ENCODE results near the gene GDPD3. TPM values are rescaled to one million over a fixed set of nuclear protein-coding genes. Genes with fewer than 3 reads are reported as not detected.

GDPD3 gene, protein sequence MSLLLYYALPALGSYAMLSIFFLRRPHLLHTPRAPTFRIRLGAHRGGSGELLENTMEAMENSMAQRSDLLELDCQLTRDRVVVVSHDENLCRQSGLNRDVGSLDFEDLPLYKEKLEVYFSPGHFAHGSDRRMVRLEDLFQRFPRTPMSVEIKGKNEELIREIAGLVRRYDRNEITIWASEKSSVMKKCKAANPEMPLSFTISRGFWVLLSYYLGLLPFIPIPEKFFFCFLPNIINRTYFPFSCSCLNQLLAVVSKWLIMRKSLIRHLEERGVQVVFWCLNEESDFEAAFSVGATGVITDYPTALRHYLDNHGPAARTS
- 0.43 TPM in 1 of 2 replicates, not detected in the other for total RNA-seq (2014; rRNA removed; shearing (Covaris generic); ENCODE audit: low replicate concordance)

DNA sequence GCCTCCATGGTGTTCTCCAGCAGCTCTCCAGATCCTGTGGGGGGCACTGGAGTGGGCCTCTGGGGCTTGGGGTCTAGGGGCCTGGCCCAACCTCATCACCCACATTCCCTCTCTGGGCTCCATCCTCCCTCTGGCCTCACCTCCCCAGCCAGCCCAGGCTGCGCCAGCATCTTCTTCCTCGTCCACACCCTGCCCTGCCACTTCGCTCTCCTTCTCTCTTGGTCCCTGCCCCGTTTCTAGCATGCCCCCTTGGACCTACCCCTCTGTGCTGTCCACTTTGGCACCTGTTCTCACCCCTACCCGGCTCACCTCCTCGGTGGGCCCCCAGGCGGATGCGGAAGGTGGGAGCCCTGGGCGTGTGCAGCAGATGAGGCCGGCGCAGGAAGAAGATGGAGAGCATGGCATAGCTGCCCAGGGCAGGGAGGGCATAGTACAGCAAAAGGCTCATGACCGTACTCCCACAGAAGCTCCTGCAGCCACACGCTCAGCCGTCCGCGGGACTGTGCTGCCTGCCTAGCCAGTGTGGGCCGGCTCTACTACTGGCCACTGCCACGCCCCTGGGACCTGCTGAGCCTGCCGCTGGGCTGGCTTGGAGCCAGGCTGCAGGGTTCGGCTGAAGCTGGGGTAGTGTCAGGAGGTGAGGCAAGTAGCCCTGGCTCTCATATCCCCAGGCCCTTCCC, at the start of gene GDPD3:
GDPD3 (minus strand) TSS at position 507 of the 680 bp plus-strand sequence; CDS start at position 448, 59 bp downstream.
- Histone ChIP-seq H3K9me3 (no peaks in the 10 kb centered on the region), H3K27me3 (no peaks in the 10 kb centered on the region), H3K4me3 (no peak within 1 kb of the TSS), H3K36me3 (peaks cover 5% of the 10 kb centered on the region; the same call in 1 of the 2 replicates)
- DNase-seq, result peak; percentile 45

- Histone ChIP-seq H3K9me3 (no peaks in the 10 kb centered on the region), H3K27me3 (no peaks in the 10 kb centered on the region), H3K4me3 (no peak overlapping the region), H3K36me3 (no peaks in the 10 kb centered on the region)
- DNase-seq, result no peak
Observed at GRCh38 chr16:30157214-30157613, 43.9 kb upstream of the GDPD3 start.

GRCh38 chr16:30155188-30155587, 41.9 kb upstream of the GDPD3 start:
- Histone ChIP-seq H3K27me3 (no peaks in the 10 kb centered on the region), H3K4me3 (no peak overlapping the region), H3K36me3 (no peaks in the 10 kb centered on the region), H3K9me3 (no peaks in the 10 kb centered on the region; the same call in 1 of the 2 replicates)
- no peak for DNase-seq

DNA sequence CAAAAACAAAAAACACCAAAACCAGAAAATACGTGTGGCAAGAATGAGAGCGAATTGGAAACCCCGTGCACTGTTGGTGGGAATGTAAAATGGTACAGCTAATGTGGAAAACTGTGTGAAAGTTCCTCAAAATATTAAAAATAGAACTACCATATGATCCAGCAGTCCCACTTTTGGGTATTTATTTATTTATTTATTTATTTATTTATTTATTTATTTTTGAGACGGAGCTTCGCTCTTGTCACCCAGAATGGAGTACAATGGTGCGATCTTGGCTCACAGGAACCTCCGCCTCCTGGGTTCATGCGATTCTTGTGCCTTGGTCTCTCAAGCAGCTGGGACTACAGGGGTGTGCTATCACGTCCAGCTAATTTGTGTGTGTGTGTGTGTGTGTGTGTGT, 39.2 kb upstream of the GDPD3 start:
- H3K9me3 ChIP-seq, result peaks cover 17% of the 10 kb centered on the region
- H3K4me3 ChIP-seq, result no peak overlapping the region
- DNase-seq, result no peak
- H3K36me3 ChIP-seq, result no peaks in the 10 kb centered on the region
- H3K27me3 ChIP-seq, result no peaks in the 10 kb centered on the region

GRCh38 chr16:30151091-30151490, 37.8 kb upstream of the GDPD3 start:
- DNase-seq, result no peak
- peaks cover 17% of the 10 kb centered on the region for H3K9me3 ChIP-seq

DNA sequence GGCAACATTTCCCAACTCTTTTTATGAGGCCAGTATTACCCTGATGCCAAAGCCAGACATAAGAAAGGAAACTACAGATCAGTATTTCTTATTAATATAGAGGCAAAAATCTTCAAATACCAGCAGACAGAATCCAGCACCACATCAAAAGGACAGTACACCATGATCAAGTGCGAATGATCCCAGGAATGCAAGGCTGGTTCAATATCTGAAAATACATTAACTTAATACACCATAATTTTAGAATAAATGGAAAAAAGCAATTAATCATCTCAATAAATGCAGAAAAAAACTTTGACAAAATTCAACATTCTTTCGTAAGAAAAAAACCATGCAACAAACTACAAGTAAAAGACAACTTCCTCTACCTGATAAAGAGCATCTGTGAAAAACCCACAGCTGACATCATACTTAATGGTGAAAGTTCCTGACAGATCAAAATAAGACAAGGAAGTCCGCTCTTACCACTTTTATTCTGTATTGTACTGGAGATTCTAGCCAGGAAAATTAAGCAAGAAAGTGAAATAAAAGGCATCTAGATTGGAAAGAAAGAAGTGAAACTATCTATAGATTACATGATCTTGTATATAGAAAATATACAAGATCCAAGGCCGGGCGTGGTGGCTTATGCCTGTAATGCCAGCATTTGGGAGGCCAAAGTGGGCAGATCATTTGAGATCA, 36.1 kb upstream of the GDPD3 start:
- no peak for DNase-seq
- Histone ChIP-seq H3K27me3 (no peaks in the 10 kb centered on the region), H3K9me3 (peaks cover 17% of the 10 kb centered on the region), H3K4me3 (no peak overlapping the region), H3K36me3 (no peaks in the 10 kb centered on the region)

More at GRCh38 chr16:30151091-30151490, 37.8 kb upstream of the GDPD3 start:
- no peaks in the 10 kb centered on the region for H3K36me3 ChIP-seq
- H3K4me3 ChIP-seq, result no peak overlapping the region
- no peaks in the 10 kb centered on the region for H3K27me3 ChIP-seq

GRCh38 chr16:30147843-30148510, 34.6 kb upstream of the GDPD3 start:
- Histone ChIP-seq H3K27me3 (no peaks in the 10 kb centered on the region), H3K4me3 (no peak overlapping the region), H3K9me3 (peaks cover 17% of the 10 kb centered on the region), H3K36me3 (no peaks in the 10 kb centered on the region)
- DNase-seq, result no peak

DNA sequence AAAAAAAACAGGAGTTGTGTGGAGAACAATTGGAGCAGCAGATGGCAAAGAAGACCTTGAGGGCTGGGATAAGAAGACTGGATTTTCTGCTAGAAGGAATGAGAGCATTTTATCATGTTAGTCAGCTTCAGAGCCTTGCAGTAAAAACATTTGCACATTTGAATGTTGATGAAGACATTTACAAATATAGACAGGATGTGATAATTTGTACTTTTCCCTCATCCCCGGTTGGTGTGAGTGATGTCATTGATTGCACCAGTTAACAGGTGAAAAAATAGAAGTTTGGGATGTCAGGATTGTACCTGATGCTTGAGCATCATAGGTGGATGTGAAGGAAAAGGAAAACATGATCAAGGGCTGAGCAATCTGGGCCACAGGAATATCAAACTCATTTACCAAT, 32.3 kb upstream of the GDPD3 start:
- no peaks in the 10 kb centered on the region for H3K36me3 ChIP-seq
- no peak overlapping the region for H3K4me3 ChIP-seq
- H3K27me3 ChIP-seq, result no peaks in the 10 kb centered on the region
- peaks cover 17% of the 10 kb centered on the region for H3K9me3 ChIP-seq
- DNase-seq, result no peak

- no peak for DNase-seq
- no peaks in the 10 kb centered on the region for H3K27me3 ChIP-seq
- H3K9me3 ChIP-seq, result peaks cover 17% of the 10 kb centered on the region; the same call in 1 of the 2 replicates
- H3K36me3 ChIP-seq, result no peaks in the 10 kb centered on the region
- H3K4me3 ChIP-seq, result no peak overlapping the region
Observed at GRCh38 chr16:30144917-30145316, 31.6 kb upstream of the GDPD3 start.

DNA sequence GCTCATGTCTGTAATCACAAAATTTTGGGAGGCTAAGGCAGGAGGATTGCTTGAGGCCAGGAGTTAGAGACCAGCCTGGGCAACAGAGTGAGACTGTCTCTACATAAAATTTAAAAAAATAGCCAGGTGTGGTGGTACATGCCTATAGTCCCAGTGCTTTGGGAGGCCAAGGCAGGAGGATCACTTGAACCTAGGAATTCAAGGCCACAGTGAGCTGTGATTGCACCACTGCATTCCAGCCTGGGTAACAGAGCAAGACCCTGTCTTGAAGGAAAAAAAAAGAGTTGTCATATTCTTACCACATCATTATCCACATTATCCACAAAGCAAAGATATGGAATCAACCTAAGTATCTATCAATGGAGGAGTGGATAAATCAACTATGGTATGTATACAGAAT, 30.7 kb upstream of the GDPD3 start:
- no peak for DNase-seq
- H3K4me3 ChIP-seq, result no peak overlapping the region
- H3K36me3 ChIP-seq, result no peaks in the 10 kb centered on the region
- H3K9me3 ChIP-seq, result peaks cover 9% of the 10 kb centered on the region; the same call in 1 of the 2 replicates
- no peaks in the 10 kb centered on the region for H3K27me3 ChIP-seq

GRCh38 chr16:30143347-30143702, 30.0 kb upstream of the GDPD3 start:
- H3K4me3 ChIP-seq, result no peak overlapping the region
- DNase-seq, result no peak
- 0 out of 2 replicates have a peak, but pooled peaks cover 4% of the 10 kb centered on the region for H3K9me3 ChIP-seq
- no peaks in the 10 kb centered on the region for H3K36me3 ChIP-seq
- H3K27me3 ChIP-seq, result no peaks in the 10 kb centered on the region

DNA sequence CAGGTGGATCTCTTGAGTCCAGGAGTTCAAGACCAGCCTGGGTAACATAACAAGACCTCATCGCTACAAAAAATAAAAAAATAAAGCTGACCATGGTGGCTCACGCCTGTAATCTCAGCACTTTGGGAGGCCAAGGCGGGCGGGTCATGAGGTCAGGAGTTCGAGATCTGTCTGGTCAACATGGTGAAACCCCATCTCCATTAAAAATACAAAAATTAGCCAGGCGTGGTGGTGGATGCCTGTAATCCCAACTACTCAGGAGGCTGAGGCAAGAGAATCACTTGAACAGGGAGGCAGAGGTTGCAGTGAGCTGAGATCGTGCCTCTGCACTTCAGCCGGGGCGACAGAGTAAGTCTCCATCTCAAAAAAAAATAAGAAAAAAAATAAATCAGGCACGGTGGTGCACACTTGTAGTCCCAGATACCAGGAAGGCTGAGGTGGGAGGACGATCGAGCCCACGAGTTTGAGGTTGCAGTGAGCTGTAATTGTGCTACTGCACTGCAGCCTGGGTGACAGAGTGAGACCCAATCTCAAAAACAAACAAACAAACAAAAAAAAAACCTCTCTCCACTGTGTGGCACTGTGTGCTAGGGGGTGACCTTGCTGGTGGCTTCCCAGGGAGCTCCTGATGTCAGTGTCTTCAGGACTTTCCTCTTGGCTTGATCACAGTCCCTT, 29.5 kb upstream of the GDPD3 start:
- Histone ChIP-seq H3K9me3 (0 out of 2 replicates have a peak, but pooled peaks cover under 1% of the 10 kb centered on the region), H3K36me3 (no peaks in the 10 kb centered on the region), H3K27me3 (no peaks in the 10 kb centered on the region), H3K4me3 (no peak overlapping the region)
- no peak for DNase-seq

- DNase-seq, result no peak
- H3K27me3 ChIP-seq, result no peaks in the 10 kb centered on the region
- no peaks in the 10 kb centered on the region for H3K36me3 ChIP-seq
- H3K4me3 ChIP-seq, result no peak overlapping the region
- H3K9me3 ChIP-seq, result no peaks in the 10 kb centered on the region
Observed at GRCh38 chr16:30141750-30142149, 28.4 kb upstream of the GDPD3 start.

- no peaks in the 10 kb centered on the region for H3K36me3 ChIP-seq
- DNase-seq, result no peak
Observed at GRCh38 chr16:30139583-30140481, 26.5 kb upstream of the GDPD3 start.

DNA sequence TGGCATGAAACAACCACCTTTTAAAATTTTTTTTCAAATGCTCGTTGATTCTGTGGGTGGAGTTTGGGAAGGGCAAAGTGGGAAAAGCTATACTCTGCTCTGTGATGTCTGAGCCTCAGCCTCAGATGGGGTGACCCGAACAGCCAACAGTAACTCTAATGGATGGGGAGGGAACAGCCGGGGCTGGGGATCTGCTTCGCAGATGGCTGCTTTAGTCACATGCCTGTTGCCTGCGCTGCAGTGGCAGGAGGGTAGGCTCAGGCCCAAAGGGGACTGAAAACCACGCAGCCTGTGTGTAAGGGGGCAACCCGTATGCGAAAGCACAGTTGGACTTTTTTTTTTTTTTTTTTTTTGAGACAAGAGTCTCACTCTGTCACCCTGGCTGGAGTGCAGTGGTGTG, 24.6 kb upstream of the GDPD3 start:
- DNase-seq, result no peak
- Histone ChIP-seq H3K4me3 (no peak overlapping the region), H3K9me3 (no peaks in the 10 kb centered on the region), H3K27me3 (no peaks in the 10 kb centered on the region), H3K36me3 (no peaks in the 10 kb centered on the region)

More at GRCh38 chr16:30139583-30140481, 26.5 kb upstream of the GDPD3 start:
- H3K27me3 ChIP-seq, result no peaks in the 10 kb centered on the region
- no peak overlapping the region for H3K4me3 ChIP-seq
- no peaks in the 10 kb centered on the region for H3K9me3 ChIP-seq

Measured in MG63 (cell line).